Right renal cortex interstitium (tissue), 3 donors: ENCODE data around the gene WBP2. TPM values are rescaled to one million over a fixed set of nuclear protein-coding genes. Genes with fewer than 3 reads are reported as not detected.

Experiments used
- DNase-seq, 3 donors: peaks; one replicate each; pipeline ENCODE4 v3.0.0-alpha.2; 2013; ENCODE audit warnings: low read depth in 3 of 3, low spot score in 2 of 3
- polyA plus RNA-seq, 3 donors: library from polyadenylated mRNA; unstranded; fragments of 120-200 nt; gene quantifications; one replicate each; pipeline ENCODE4 v1.2.1, GENCODE V29; 2013; ENCODE audit not compliant: insufficient read length in 3 of 3

Gene WBP2
- 10 to 100 TPM; 70.2 to 86.7 (median 82.8) TPM for polyA plus RNA-seq

GRCh38 chr17:75855310-75856061, at the start of gene WBP2:
TSS of gene WBP2 (minus strand) at chr17:75855335. CDS start at chr17:75855297, 38 bp downstream.
- peak; percentile 99 to 100 (median 99) for DNase-seq

- no peak for DNase-seq
Observed at GRCh38 chr17:75902406-75902805, 47.3 kb upstream of the WBP2 start.

- DNase-seq = no peak
Observed at GRCh38 chr17:75901727-75902126, 46.6 kb upstream of the WBP2 start.

GRCh38 chr17:75900691-75901533, 45.8 kb upstream of the WBP2 start:
- DNase-seq = no peak

GRCh38 chr17:75899767-75900468, 44.8 kb upstream of the WBP2 start:
- no peak for DNase-seq

GRCh38 chr17:75899353-75899752, 44.2 kb upstream of the WBP2 start:
- no peak for DNase-seq

- no peak for DNase-seq
Observed at GRCh38 chr17:75898791-75899190, 43.7 kb upstream of the WBP2 start.

GRCh38 chr17:75898065-75898464, 42.9 kb upstream of the WBP2 start:
- no peak for DNase-seq

- DNase-seq = no peak
Observed at GRCh38 chr17:75897160-75898019, 42.3 kb upstream of the WBP2 start.

GRCh38 chr17:75896415-75897159, 41.5 kb upstream of the WBP2 start, which contains the start of gene TRIM65:
TSS of gene TRIM65 (minus strand) at chr17:75896951. CDS start at chr17:75896937, 14 bp downstream.
- no peak for DNase-seq

- DNase-seq = no peak
Observed at GRCh38 chr17:75895370-75896155, 40.4 kb upstream of the WBP2 start.

GRCh38 chr17:75894049-75894733, 39.1 kb upstream of the WBP2 start:
- DNase-seq = no peak

- DNase-seq = no peak
Observed at GRCh38 chr17:75893305-75894048, 38.3 kb upstream of the WBP2 start.

- DNase-seq = no peak
Observed at GRCh38 chr17:75892556-75893224, 37.6 kb upstream of the WBP2 start.

GRCh38 chr17:75891605-75892555, 36.7 kb upstream of the WBP2 start:
- DNase-seq = no peak
